Effector CD4-positive, alpha-beta T cell (primary cell): ENCODE results near the gene TMEM54. TPM values are rescaled to one million over a fixed set of nuclear protein-coding genes. Genes with fewer than 3 reads are reported as not detected.

Experiments
- DNase-seq: peaks from one replicate; pipeline ENCODE4 v3.0.0-alpha.2; 2020
- total RNA-seq: gene quantifications from one replicate; lab custom pipeline; 2026; lab: John Stamatoyannopoulos, UW

The TMEM54 gene
- total RNA-seq, result not detected

GRCh38 chr1:32900956-32901822, at the start of gene TMEM54:
TSS of gene TMEM54 (minus strand) at chr1:32901389. CDS start at chr1:32901238, 151 bp downstream.
- DNase-seq, result no peak

GRCh38 chr1:32949519-32949918, 48.3 kb upstream of the TMEM54 start:
- DNase-seq, result no peak

- DNase-seq, result no peak
Observed at GRCh38 chr1:32948905-32949304, 47.7 kb upstream of the TMEM54 start.

GRCh38 chr1:32948390-32948722, 47.2 kb upstream of the TMEM54 start:
- no peak for DNase-seq

GRCh38 chr1:32947669-32948389, 46.6 kb upstream of the TMEM54 start:
- no peak for DNase-seq

GRCh38 chr1:32946413-32946812, 45.2 kb upstream of the TMEM54 start:
- no peak for DNase-seq

GRCh38 chr1:32944180-32944579, 43.0 kb upstream of the TMEM54 start:
- no peak for DNase-seq

GRCh38 chr1:32939655-32940371, 38.6 kb upstream of the TMEM54 start:
- DNase-seq, result no peak

- no peak for DNase-seq
Observed at GRCh38 chr1:32937061-32937460, 35.9 kb upstream of the TMEM54 start.

GRCh38 chr1:32934535-32934934, 33.3 kb upstream of the TMEM54 start:
- DNase-seq, result no peak

- DNase-seq, result no peak
Observed at GRCh38 chr1:32933742-32934322, 32.6 kb upstream of the TMEM54 start.

- DNase-seq, result no peak
Observed at GRCh38 chr1:32931760-32932159, 30.6 kb upstream of the TMEM54 start.

GRCh38 chr1:32929366-32929765, 28.2 kb upstream of the TMEM54 start:
- DNase-seq, result no peak

- no peak for DNase-seq
Observed at GRCh38 chr1:32928715-32929114, 27.5 kb upstream of the TMEM54 start.

GRCh38 chr1:32928285-32928684, 27.1 kb upstream of the TMEM54 start:
- no peak for DNase-seq

- DNase-seq, result no peak
Observed at GRCh38 chr1:32927441-32927840, 26.3 kb upstream of the TMEM54 start.

- no peak for DNase-seq
Observed at GRCh38 chr1:32926562-32926961, 25.4 kb upstream of the TMEM54 start.

GRCh38 chr1:32925403-32926162, 24.4 kb upstream of the TMEM54 start:
- no peak for DNase-seq

- DNase-seq, result no peak
Observed at GRCh38 chr1:32924881-32925344, 23.7 kb upstream of the TMEM54 start.

GRCh38 chr1:32920833-32921232, 19.6 kb upstream of the TMEM54 start:
- DNase-seq, result no peak

- no peak for DNase-seq
Observed at GRCh38 chr1:32919811-32920733, 18.9 kb upstream of the TMEM54 start.
